B cell (primary cell): Measurements from ENCODE around the gene TSN. TPM values are rescaled to one million over a fixed set of nuclear protein-coding genes. Genes with fewer than 3 reads are reported as not detected.

ENCODE experiments used
- ATAC-seq: fragments of 200-7000 bp; cut with Tn5 transposase; one replicate; pipeline ENCODE4 v1.10.0; 2021; ENCODE audit warnings: low read depth, mild to moderate bottlenecking, moderate number of reproducible peaks, moderate library complexity
- CTCF ChIA-PET: fragments of 350-600 bp; sonication (Branson Sonifier 250); formaldehyde crosslinking; loops from one replicate; lab custom pipeline; 2021; ENCODE audit warnings: antibody characterized with exemption, inconsistent platforms; lab: Charles Lee
- POLR2A ChIA-PET: fragments of 350-600 bp; sonication (Branson Sonifier 250); formaldehyde crosslinking; loops from one replicate; lab custom pipeline; 2021; ENCODE audit warnings: antibody characterized with exemption; lab: Charles Lee
- DNase-seq: peaks from one replicate; pipeline ENCODE4 v3.0.0; 2013
- H2AFZ ChIP-seq: 2 replicates; pipeline ENCODE4 v1.6.1; 2012; ENCODE audit warnings: mild to moderate bottlenecking, low read depth, low read length; ENCODE audit not compliant: insufficient read depth, poor library complexity, severe bottlenecking
- H3K27ac ChIP-seq, 2 donors: 1 replicate in 1 of 2; 2 replicates in 1 of 2; pipeline ENCODE4 v1.5.1; 2012 to 2013; ENCODE audit warnings: low read length in 2 of 2, mild to moderate bottlenecking in 2 of 2, moderate library complexity in 1 of 2
- H3K27me3 ChIP-seq, 4 experiments: fragments of 200-600 bp in 1 of 4; sonication (generic) in 1 of 4; replicated peaks in 1 of 4; 1 replicate in 2 of 4; 2 replicates in 2 of 4; pipeline versions ENCODE4 v1.6.1 to v1.7.0; 2013 to 2016; ENCODE audit warnings: low read length in 3 of 4, mild to moderate bottlenecking in 2 of 4, mixed read lengths in 1 of 4, moderate library complexity in 1 of 4; ENCODE audit not compliant: insufficient read depth in 4 of 4, control insufficient read depth in 3 of 4; ENCODE audit errors: control extremely low read depth in 1 of 4
- H3K36me3 ChIP-seq, 2 experiments: replicated peaks in 1 of 2; 1 replicate in 1 of 2; 2 replicates in 1 of 2; pipeline versions ENCODE4 v1.6.1 to v1.7.1; 2013; ENCODE audit warnings: low read length in 1 of 2; ENCODE audit not compliant: insufficient read depth in 2 of 2, control insufficient read depth in 1 of 2; ENCODE audit errors: control extremely low read depth in 1 of 2, extremely low read depth in 1 of 2
- H3K4me1 ChIP-seq, 2 donors: fragments of 200-600 bp in 1 of 2; sonication (generic) in 1 of 2; 1 replicate in 1 of 2; 2 replicates in 1 of 2; pipeline versions ENCODE4 v1.5.1 to v1.6.1; 2013 to 2017; ENCODE audit warnings: low read length in 2 of 2; ENCODE audit not compliant: control insufficient read depth in 2 of 2, insufficient read depth in 2 of 2
- H3K4me2 ChIP-seq: replicated peaks from 2 replicates; pipeline ENCODE3; 2012; ENCODE audit warnings: mild to moderate bottlenecking, low read depth, low read length; ENCODE audit not compliant: poor library complexity, severe bottlenecking
- H3K4me3 ChIP-seq, 5 experiments: fragments of 200-600 bp in 1 of 5; sonication (generic) in 1 of 5; 1 replicate in 3 of 5; 2 replicates in 2 of 5; pipeline versions ENCODE4 v1.5.1 to v1.7.0; 2011 to 2016; ENCODE audit warnings: low read length in 4 of 5, mild to moderate bottlenecking in 4 of 5, low read depth in 2 of 5, control low read depth in 1 of 5, moderate library complexity in 1 of 5; ENCODE audit not compliant: insufficient read depth in 1 of 5; ENCODE audit errors: control extremely low read depth in 1 of 5, extremely low read depth in 1 of 5
- H3K79me2 ChIP-seq: fragments of 200-600 bp; sonication (generic); one replicate; pipeline ENCODE4 v1.6.0; 2016; ENCODE audit warnings: low read length; ENCODE audit not compliant: control insufficient read depth, insufficient read depth
- H3K9ac ChIP-seq: fragments of 200-600 bp; sonication (generic); 2 replicates; pipeline ENCODE4 v1.6.1; 2017; ENCODE audit warnings: mild to moderate bottlenecking, low read length, moderate library complexity
- H3K9me3 ChIP-seq, 3 donors: one replicate each; pipeline versions ENCODE4 v1.6.1 to v1.7.1; 2013; ENCODE audit warnings: low read length in 2 of 3; ENCODE audit not compliant: control insufficient read depth in 2 of 3, insufficient read depth in 1 of 3; ENCODE audit errors: control extremely low read depth in 1 of 3
- H4K20me1 ChIP-seq: 2 replicates; pipeline ENCODE4 v1.6.0; 2012; ENCODE audit warnings: mild to moderate bottlenecking, low read length; ENCODE audit not compliant: insufficient read depth, control insufficient read depth, poor library complexity, severe bottlenecking
- H3K27ac Mint-ChIP-seq: one replicate; pipeline ENCODE4 v1.8.0; 2021; ENCODE audit warnings: mixed read lengths
- H3K27me3 Mint-ChIP-seq: one replicate; pipeline ENCODE4 v1.8.0; 2021; ENCODE audit warnings: mixed read lengths
- H3K4me1 Mint-ChIP-seq: one replicate; pipeline ENCODE4 v1.8.0; 2021; ENCODE audit warnings: mixed read lengths
- H3K4me3 Mint-ChIP-seq: one replicate; pipeline ENCODE4 v1.8.0; 2021; ENCODE audit warnings: mixed read lengths
- H3K9me3 Mint-ChIP-seq: one replicate; pipeline ENCODE4 v1.8.0; 2022; ENCODE audit warnings: mixed read lengths; ENCODE audit not compliant: insufficient read depth
- CTCF ChIP-seq: fragments of 200-600 bp; IDR thresholded peaks from one replicate; pipeline ENCODE4 v1.8.0; 2022; ENCODE audit warnings: antibody characterized with exemption, mild to moderate bottlenecking
- EZH2 ChIP-seq: IDR thresholded peaks from 2 replicates; pipeline ENCODE4 v1.6.1; 2012; ENCODE audit warnings: borderline replicate concordance, low read depth, mild to moderate bottlenecking, moderate library complexity, low read length; ENCODE audit not compliant: insufficient read depth, poor library complexity, severe bottlenecking
- WGBS: methylation state at CpG from one replicate; pipeline ENCODE4 v1.1.5; 2013; ENCODE audit warnings: missing lambda C conversion rate; ENCODE audit not compliant: insufficient coverage; 5-methylcytosine and 5-hydroxymethylcytosine counted together
- intact Hi-C: fragments of 100-400 bp; cut with micrococcal nuclease; formaldehyde crosslinking; loops from one replicate; pipeline ENCODE4 v1.10.0; 2022
- polyA plus RNA-seq: library from polyadenylated mRNA; depleted of rRNA; stranded (reverse); fragments of >200 nt; gene quantifications from 2 replicates; pipeline ENCODE4 v1.2.3, GENCODE V29; 2012
- total RNA-seq, 2 donors: library from RNA; stranded (reverse); fragments of 120-200 nt in 1 of 2; gene quantifications; 1 replicate in 1 of 2; 2 replicates in 1 of 2; pipeline versions ENCODE4 v1.2.3 to v1.2.4, GENCODE V29; 2013 to 2022

Gene TSN
- total and polyA plus RNA-seq, 2 donors (not counting 1 experiment from before 2014, with no cell fraction given): 10.8 to 43.4 TPM

GRCh38 chr2:121790276-121790956 is 35.0 kb downstream of the TSN start:
- DNase-seq (no peak), ATAC-seq (no peak)
- H4K20me1 ChIP-seq: no peaks in the 10 kb centered on the region
- no peak overlapping the region for H3K4me3 ChIP-seq
- no peaks in the 10 kb centered on the region for H3K4me1 ChIP-seq
- H3K27me3 ChIP-seq: peaks cover 0 to 9% (median 3%) of the 10 kb centered on the region in 4 experiments
- peaks cover 34% of the 10 kb centered on the region for H3K27me3 Mint-ChIP-seq
- no peaks in the 10 kb centered on the region for H3K9me3 ChIP-seq
- CTCF ChIA-PET: no interaction called here
- TF ChIP-seq EZH2: no peak
- no peak for TF ChIP-seq CTCF
- no peak overlapping the region for H2AFZ ChIP-seq
- H3K79me2 ChIP-seq: no peaks in the 10 kb centered on the region
- H3K27ac ChIP-seq: no peak overlapping the region
- H3K9me3 Mint-ChIP-seq: no peaks in the 10 kb centered on the region
- no peak overlapping the region for H3K27ac Mint-ChIP-seq
- WGBS: 93% methylated on average over 4 of the region's 5 CpGs
- intact Hi-C loops: no loop called here
- no peak overlapping the region for H3K4me2 ChIP-seq
- no peaks in the 10 kb centered on the region for H3K4me1 Mint-ChIP-seq
- H3K36me3 ChIP-seq: no peaks in the 10 kb centered on the region
- H3K4me3 Mint-ChIP-seq: no peak overlapping the region
- no peak overlapping the region for H3K9ac ChIP-seq
- POLR2A ChIA-PET: no interaction called here

GRCh38 chr2:121791290-121791689 is 35.8 kb downstream of the TSN start:
- no peaks in the 10 kb centered on the region for H3K4me1 Mint-ChIP-seq
- H3K4me2 ChIP-seq: no peak overlapping the region
- ATAC-seq (no peak), DNase-seq (no peak)
- H3K9me3 ChIP-seq: no peaks in the 10 kb centered on the region
- H4K20me1 ChIP-seq: no peaks in the 10 kb centered on the region
- intact Hi-C loops: no loop called here
- WGBS: no CpG with 5 or more reads among the region's 3 CpGs
- no peak overlapping the region for H3K27ac Mint-ChIP-seq
- H3K79me2 ChIP-seq: no peaks in the 10 kb centered on the region
- TF ChIP-seq CTCF (no peak), EZH2 (no peak)
- H3K4me3 ChIP-seq: no peak overlapping the region
- H3K4me3 Mint-ChIP-seq: no peak overlapping the region
- H3K27ac ChIP-seq: no peak overlapping the region
- H3K4me1 ChIP-seq: no peaks in the 10 kb centered on the region
- H3K36me3 ChIP-seq: no peaks in the 10 kb centered on the region
- ChIA-PET POLR2A (no interaction called here), CTCF (no interaction called here)
- no peak overlapping the region for H3K9ac ChIP-seq
- H2AFZ ChIP-seq: no peak overlapping the region
- H3K27me3 Mint-ChIP-seq: peaks cover 39% of the 10 kb centered on the region
- H3K27me3 ChIP-seq: peaks cover 0 to 6% (median 2%) of the 10 kb centered on the region in 4 experiments
- no peaks in the 10 kb centered on the region for H3K9me3 Mint-ChIP-seq
